HG03045 (cell line): Measurements from ENCODE around the gene STARD9.
A peak's percentile ranks its signal among the peaks of the same experiment; 100 is the strongest.

ENCODE experiments used
- ATAC-seq: cut with Tn5 transposase; IDR thresholded peaks from one replicate; pipeline ENCODE4 v1.9.1; 2021; ENCODE audit warnings: mild to moderate bottlenecking, moderate library complexity; ENCODE audit not compliant: unreplicated experiment

The STARD9 gene

DNA sequence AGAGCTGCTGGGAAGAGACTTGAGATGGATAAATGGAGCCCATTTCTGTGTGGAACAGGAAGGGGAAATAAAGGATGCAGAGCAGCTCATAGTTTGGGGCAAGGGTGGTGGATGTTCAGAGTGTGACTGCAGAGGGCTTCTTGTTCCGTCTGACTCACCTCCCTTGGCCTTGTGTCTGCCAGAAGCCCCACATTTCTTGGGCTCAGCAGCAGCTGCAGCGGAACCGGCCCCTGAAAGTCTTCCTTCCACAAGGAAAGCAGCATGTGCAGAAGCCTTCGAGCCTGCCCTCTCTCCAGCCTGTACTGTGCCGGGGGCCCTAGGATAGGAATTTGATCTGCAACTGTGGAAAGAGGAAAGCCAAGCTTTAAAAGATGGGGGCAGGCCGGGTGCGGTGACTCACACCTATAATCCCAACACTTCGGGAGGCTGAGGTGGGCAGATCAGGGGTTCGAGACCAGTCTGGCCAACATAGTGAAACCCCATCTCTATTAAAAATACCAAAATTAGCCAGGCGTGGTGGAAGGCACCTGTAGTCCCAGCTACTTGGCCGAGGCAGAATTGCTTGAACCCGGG is 150.0 kb downstream of the STARD9 start:
- ATAC-seq = no peak

DNA sequence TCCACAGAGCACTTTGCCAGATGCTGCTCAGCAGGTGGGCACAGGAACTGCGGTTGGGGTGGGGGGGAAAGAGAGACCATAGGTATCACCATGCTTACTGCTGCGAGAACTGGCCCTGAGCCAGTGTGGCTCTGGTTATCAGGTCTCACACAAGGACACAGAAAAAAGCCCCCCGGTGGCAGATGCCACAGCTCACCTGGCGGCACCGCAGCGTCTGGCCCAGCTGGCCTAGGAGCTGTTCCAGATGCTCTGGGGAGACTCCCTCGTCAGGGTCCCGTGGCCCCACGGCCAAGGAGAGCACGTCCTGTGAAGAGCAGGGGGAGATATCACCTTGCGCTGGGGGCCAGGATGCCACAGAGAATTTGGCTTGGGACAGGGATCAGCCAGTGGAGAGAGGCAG is 150.7 kb downstream of the STARD9 start:
- no peak for ATAC-seq

DNA sequence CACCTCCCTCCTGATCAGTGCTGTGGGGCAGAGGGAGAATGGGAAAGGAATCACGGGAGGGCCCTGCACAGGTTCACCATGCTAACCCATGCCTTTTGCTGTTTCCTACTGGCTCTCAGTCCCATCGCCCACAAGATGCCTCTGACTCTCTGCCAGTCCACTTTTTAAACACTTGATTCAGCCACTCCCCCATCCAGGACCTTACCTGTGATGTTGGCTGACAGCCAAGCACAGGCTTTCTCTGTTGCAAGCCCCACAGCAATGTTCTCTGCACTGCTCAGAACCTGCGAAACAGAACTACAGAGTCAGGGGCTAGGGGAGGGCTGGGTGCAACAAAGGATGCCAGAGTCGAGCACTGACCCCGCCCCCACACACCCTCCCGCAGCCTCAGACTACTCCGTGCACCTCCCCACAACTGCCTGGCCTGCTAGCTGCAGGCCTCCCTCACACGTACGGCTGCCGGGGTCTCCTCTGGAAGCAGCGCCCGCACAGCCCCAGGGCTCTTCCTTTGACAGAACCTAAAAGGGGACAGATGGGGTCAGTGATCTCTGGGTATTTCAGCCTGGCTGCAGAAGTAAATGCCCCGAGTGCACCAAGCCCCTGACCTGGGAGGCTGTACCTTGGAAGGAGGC is 152.5 kb downstream of the STARD9 start:
- ATAC-seq = no peak

DNA sequence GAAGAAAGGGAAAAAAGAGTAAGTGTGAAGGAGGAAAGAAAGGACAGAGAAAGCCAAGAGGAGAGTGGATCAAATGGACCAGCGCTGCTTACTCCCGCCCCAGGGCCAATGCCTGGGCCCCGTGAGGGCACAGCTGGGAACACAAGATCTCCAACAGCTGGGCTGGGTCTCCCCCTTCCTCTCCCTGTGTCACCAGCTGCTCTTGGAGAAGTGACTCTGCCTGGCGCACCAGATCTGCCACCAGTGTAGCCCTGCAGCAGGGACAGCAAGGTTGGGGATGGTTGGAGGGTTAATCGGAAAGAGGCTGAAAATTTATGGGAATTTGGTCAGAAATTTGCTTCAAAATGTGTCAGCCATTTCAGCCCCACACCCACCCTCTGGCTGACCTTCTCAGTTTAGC is 153.2 kb downstream of the STARD9 start:
- ATAC-seq = no peak

DNA sequence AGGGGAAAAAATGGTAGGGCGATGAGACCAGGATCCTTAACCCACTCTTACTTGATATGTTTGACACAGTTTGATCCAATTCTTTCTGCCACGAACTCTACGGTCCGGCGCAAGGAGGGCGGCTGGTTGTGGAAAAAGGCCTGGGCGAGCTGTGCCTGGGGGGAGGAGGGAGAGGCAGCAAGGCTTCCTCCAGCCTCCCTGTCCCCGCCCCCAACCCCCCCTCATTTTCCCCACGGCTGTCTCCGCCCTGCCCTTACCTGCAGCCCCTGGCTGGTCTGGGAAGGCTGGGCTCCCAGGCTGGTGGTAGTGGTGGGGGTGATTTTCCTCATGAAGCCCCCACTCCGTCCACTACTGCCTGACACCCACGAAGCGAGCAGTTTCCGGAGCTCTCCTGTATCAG is 153.6 kb downstream of the STARD9 start:
- ATAC-seq = no peak

DNA sequence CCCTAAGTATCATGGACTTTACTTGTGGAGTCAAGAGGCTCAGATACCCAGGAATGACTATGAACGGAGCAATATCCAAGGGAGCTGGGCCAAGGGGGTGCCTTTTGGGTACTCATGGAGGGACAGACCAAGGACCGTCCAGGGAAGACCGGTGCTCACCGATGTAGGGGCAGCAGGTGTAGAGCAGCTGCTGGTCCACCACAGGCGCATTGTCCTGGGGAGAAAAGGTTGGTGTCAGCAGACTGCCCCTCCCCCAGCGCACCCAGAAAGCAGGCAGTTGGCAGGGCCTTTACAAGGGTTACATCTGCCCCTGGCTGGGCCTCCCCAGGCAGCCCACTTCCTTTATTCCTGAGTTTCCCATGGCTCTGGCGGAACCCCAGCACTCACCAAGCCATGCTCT is 154.0 kb downstream of the STARD9 start:
- ATAC-seq = no peak

DNA sequence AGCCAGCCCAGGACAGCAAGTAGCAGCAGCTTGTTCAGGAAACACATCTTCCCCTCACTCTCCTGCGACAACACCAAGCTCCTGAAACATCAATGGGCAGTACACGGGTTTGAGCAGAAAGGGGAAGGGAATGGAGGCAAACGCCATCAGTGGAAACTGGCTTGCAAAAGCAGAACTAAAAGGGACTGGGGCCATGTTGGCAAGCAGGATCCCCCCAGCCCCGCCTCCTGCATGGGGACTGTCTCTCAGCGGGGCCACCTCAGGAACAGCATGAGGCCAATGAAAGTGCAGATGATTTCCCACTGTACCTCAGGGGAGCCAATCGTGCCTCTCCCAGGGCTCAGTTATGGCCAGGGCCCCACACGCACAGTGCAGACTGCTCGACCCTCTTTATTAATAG is 154.7 kb downstream of the STARD9 start:
- ATAC-seq = no peak

DNA sequence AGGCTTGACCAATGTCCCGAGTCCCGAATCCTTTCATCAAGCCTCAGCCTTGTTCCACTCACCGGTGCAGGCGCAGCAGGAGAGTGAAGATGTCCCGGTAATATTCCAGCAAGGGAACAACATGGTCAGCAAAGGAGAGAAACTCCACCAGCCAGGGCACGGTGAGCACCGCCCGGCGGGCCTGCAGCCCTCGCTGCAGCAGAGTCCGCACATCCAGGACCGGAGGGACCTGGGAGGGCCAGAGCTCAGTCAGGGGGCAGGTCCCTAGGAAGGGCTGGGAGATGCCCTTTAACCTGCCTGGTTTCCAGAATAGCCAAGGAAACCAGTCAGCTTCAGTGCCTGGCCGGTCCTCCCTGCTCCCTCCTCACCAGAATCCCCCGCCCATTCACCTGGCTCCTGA is 155.1 kb downstream of the STARD9 start:
- no peak for ATAC-seq

DNA sequence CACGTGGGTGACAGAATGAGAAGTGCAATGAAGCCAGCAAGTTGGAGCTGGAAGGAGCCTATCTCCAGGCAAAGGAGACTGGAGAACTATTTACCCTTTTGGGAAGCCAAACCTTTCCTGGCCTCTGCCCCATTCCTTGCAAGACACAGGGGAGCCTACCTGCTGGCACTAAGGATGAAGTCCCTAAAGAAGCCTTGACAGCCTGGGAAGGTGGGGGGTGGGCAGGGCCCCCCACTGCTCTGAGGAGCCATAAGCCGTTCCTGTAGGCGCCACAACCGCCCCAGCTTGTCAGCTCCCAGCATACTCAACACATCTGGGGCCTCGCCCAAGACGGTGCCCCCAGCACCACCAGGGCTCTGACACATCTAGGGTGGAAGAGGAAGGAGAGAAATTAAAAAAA is 156.1 kb downstream of the STARD9 start:
- ATAC-seq = no peak

DNA sequence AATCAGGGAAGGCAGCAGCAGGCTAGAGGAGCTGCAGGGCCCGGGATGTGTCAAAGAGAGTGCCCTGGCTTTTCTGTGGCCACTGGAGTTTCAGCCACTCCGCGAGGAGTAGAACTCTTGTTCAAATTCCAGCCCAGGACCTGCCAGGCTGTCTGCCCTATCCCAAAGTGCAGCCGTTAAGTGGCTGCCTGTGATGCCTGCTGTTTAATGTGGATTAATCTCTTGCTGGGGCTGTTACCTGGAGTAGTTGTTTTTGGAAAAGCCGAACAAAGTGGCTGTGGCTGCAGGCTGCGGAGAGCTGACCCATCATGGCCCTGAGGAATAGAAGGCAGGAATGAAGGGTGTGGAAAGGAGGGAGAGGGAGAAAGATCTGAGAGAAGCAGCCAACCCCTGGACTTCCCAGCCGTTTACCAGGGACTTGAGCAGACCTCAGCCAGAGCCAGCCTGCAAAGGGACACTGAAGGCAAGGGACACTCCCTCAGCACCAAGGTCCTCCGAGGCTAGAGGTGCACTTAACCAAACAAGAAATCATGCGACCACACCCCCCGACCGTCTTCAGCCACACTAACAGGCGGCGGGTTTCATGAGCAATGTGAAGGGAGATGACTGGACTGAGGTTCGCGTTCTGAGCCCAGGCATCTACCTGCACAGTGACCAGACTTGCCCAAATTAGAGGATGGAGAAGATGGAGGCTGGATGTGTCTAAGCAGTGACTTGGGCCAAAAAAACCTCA is 156.9 kb downstream of the STARD9 start:
- ATAC-seq = no peak

DNA sequence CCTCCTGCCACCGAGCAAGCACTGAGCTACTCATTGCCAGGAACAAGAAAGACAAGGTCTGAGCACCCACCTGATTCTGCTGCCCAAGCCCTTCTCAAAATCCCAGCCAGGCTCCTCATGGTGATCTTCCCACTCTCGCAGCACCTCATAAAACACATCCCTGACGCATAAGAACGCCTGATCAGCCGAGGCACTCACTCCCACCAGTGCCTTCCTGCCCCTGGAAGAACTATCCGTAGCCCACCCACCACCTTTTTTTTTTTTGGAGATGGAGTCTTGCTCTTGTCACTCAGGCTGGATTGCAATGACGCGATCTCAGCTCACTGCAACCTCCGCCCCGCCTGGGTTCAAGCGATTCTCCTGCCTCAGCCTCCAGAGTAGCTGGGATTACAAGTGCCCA is 157.6 kb downstream of the STARD9 start:
- ATAC-seq = no peak

DNA sequence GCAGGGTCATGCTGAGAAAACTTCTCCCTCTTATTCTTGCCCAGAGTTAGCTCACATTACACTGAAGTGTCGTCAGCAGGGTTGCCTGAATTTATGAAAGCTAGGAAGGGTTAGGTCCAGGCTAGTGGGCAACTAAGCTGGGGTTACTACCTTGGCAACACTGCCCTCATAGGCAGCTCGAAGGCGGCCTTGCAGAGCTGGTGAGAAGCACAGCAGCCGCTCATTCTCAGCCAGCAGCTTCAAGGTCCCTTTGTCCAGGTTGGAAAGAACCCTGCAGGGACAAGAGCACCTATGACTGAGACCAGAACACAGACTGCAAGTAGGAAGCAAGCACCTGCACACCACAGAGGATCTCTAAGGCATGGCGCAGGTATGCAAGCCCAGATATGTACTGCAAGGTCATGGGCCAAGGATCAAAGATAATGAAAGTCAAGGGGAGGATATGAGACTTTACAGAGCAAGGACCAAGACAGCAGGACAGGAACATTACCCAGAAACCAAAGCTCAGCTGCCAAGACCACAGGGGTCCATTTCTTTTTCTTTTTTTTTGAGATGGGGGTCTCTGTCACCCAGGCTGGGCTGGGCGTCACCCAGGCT is 158.8 kb downstream of the STARD9 start:
- ATAC-seq = no peak

DNA sequence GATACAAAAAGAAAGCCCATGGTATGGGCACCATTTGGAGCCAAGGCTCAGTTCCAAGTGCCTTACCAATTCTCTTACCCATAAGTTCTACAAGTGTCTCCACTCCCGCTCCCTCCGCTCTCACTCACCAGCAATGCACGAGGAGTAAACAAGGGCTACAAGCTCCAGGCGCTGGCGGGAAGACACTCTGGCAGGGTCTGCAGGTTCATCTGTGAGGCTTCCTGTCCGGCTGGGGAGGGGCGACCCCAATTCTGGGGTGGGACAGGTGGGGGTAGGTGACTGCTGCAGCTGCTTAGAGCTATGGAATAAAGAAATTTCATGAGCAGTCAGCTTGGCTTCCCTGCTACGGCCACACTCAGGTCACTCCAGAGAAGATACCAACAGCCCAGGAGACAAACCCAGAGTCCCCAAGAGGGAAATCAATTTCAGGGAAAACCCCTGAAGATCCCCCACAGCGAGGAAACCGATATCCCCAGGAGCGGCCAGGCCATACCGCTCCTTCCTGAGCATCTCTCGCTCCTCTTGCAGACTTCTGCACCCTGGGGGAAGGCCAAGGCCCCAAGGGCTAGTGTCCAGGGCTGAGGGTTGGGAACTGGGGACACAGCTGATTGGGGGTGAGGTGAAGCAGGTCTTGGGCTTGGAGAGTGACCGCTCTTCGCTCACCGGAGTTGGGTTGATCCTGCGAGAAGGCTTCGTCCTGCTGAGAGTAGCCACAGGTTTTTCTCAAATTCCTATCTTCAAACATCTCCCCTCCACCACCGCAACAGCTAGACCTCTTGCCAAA is 160.2 kb downstream of the STARD9 start:
- no peak for ATAC-seq

DNA sequence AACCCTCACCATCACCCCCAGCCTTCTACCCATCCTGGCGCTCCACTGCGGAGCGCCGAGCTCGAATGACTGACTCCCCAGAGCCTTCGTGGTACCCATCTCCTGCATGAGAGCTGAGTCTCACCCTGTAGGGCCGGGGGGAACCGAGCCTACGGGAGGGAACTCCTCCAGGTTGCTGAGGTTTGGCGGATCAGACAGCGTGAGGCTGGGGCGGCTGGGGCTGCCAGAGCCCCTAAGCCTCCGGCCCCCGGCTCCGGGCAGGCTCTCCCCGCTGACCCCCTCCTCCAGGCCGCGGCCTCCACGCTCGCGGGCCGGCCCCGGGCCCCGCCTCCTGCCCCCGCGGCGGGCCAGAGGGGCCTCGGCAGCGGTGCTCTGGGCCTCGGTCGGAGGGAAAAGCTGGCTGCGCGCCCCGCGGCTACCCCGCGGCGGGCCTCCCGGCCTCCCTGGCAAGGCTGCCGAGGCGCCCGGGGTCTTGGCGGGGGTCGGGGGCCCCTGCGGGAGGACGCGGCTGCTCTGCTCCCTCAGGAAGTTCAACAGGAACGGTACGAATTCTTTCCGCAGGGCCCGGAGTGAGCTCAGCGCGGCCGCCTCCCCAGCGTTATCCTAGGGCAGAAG is 160.9 kb downstream of the STARD9 start:
- peak; percentile 41 for ATAC-seq

DNA sequence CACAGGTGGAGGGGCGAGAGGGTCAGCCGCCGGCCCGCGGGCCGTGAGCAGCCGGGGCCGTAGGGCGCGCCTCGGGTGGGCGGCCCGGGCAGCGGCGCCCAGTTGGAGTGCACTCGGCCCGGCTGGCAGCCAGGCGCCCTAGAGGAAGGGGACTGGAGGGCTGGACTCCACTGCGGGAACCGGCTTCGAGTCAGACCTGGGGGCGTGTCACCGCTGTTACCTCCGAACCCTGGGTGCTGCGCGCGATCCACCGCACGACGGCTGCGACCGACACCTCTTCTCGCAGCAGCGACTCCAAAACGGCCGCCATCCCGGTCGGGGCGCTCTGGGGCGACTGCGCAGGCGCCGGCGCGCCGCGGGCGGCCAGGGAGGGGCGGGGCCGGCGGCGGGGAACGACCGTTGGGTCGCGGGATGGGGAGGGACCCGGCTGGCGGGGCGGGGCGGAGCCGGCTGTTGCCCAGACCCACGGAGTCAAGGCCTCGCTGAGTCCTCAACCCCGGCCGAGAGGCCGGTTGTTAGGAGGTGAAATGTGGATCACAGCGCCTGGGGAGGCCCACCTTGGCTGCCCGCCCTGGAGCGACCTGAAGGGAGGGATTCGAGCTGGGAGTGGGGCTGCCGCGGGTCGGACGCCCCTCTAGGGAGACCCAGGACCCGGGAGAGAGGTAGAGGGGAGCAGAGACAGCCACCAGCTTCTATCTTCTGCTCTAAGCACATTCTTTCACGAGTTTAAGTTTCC is 161.6 kb downstream of the STARD9 start, which contains the start of gene CDAN1:
CDAN1 (minus strand) TSS at position 336 of the 736 bp plus-strand sequence; CDS start at position 310, 26 bp downstream.
- ATAC-seq = peak; percentile 80

DNA sequence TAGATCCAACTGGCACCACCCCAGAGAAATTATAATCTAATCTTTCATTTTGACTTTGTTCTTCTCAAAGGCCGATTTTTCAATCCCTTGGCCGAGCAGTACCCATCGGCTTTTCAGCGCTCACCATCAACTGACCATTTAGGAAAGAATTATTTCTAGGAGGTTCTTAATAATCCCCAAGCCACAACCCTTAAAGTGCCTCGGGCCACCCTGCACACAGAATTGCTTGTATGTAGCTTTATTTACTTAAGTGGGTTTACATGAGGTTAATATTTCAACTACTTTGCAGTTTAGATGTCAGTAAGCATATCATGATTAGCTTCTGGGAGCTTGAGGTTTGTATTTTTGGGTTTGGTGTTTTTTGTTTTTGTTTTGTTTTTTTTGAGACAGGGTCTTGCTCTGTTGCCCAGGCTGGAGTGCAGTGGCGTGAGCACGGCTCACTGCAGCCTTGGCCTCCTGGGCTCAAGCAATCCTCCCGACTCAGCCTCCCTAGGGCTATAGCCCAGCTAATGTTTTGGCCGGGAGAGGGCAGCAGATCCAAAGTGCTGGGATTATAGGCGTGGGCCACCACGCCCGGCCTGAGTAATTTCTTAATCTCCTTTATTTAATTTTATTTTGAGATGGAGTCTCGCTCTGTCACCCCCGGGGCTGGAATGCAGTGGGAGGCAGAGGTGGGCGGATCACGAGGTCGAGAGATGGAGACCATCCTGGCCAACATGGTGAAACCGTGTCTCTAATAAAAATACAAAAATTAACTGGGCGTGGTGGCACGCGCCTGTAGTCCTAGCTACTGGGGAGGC is 162.3 kb downstream of the STARD9 start:
- no peak for ATAC-seq

DNA sequence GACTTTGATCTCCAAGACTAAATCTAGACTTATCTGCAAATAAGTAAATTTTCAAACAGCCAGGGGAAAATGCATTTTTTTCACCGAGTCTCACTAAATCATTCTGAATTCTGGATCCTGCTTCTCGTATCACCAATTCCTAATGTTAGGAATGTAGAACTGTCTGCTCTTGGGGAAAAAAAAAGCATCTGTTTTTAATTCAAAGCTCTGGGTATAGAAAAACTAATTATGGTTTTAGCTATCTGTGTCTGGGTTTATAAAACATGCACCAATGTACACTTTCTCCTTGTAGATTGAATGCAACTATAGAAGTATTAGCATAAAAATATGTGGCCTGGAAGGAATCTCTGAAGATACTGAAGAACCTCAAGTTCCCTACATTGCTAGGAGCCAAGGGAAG is 166.3 kb downstream of the STARD9 start:
- ATAC-seq = no peak

DNA sequence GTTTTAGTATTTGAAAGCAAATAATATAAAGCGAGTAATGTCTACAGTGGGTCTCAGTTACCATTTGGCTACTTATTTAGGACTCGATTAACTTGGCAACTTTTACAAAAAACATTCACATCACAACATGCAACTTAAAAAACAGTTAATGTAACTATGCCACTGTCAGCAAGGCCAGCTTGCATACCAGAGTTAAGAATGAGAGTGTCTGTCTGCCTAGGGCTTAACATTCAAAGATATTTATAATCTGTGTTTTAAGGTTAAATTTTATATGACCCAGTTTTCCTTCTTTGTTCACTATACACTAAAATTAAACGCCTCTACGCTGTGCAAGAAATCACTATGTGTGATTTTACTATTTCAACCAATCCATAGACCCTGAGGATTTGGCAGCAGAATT is 166.7 kb downstream of the STARD9 start:
- ATAC-seq = no peak

DNA sequence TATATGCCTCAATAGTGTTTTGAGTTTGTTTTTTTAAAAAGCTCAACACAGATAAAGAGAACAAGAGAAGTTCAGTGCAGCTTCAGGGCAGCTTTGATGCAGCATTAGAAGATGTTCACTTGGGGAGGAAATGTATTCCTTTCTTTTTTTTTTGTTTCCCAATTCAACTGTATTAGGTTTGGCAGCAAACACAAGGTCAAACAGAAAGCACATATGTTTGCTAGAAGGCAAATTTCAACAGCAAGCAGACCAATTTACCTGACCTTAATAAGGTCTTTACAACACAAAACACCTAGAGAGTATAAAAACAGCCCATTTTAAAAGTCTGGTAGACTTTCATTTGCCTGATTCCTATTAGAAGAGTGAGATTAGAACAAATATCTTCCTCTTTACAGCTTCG is 168.8 kb downstream of the STARD9 start:
- no peak for ATAC-seq
